Daoy (cell line): ENCODE measurements around the gene IL23A. TPM values are rescaled to one million over a fixed set of nuclear protein-coding genes. Genes with fewer than 3 reads are reported as not detected.
A peak's percentile ranks its signal among the peaks of the same experiment; 100 is the strongest.

Experiments used
- DNase-seq: peaks from one replicate; pipeline ENCODE4 v3.0.0-alpha.2; 2015; ENCODE audit warnings: low read depth
- total RNA-seq: library from RNA; depleted of rRNA; stranded (reverse); fragments of >200 nt; shearing (Covaris generic); gene quantifications from 2 replicates; pipeline ENCODE4 v1.2.3, GENCODE V29; 2014; rRNA removed

The IL23A gene
- total RNA-seq, 1 experiment from 2014 or later = 1.1 TPM

GRCh38 chr12:56361487-56362129 lies 22.9 kb downstream of the IL23A start:
- no peak for DNase-seq

- DNase-seq = no peak
Measured at GRCh38 chr12:56362130-56363059, 23.7 kb downstream of the IL23A start, which contains the start of gene APOF. APOF (minus strand) TSS chr12:56362857; CDS start chr12:56362745, 112 bp downstream.

- no peak for DNase-seq
Measured at GRCh38 chr12:56366948-56367347, 28.3 kb downstream of the IL23A start.

- DNase-seq = no peak
Measured at GRCh38 chr12:56373515-56373914, 34.8 kb downstream of the IL23A start.

- DNase-seq = no peak
Measured at GRCh38 chr12:56374726-56375597, 36.3 kb downstream of the IL23A start.

- DNase-seq = no peak
Measured at GRCh38 chr12:56375598-56376434, 37.1 kb downstream of the IL23A start.

- DNase-seq = peak; percentile 50
Measured at GRCh38 chr12:56377310-56377988, 38.8 kb downstream of the IL23A start.

- DNase-seq = no peak
Measured at GRCh38 chr12:56377989-56378316, 39.3 kb downstream of the IL23A start.

- no peak for DNase-seq
Measured at GRCh38 chr12:56382611-56383010, 43.9 kb downstream of the IL23A start.

GRCh38 chr12:56385873-56386272 lies 47.2 kb downstream of the IL23A start:
- peak; percentile 43 for DNase-seq

GRCh38 chr12:56387152-56387736 lies 48.6 kb downstream of the IL23A start:
- no peak for DNase-seq

- no peak for DNase-seq
Measured at GRCh38 chr12:56389412-56389811, 50.7 kb downstream of the IL23A start.

Other genes starting within 250 kb of the IL23A start
- gene PA2G4, start 234.3 kb upstream of the IL23A start, total RNA-seq = 384 and 456 TPM in 2 replicates
- 4,200 and 4,689 TPM in 2 replicates for gene RPL41, start 222.3 kb upstream of the IL23A start, total RNA-seq
- 2.5 and 3.5 TPM in 2 replicates for gene ZC3H10, start 220.6 kb upstream of the IL23A start, total RNA-seq
- gene ESYT1, start 210.6 kb upstream of the IL23A start, total RNA-seq = 54.3 and 69.6 TPM in 2 replicates
- 148 and 156 TPM in 2 replicates for gene MYL6B, start 186.3 kb upstream of the IL23A start, total RNA-seq
- gene MYL6, start 180.5 kb upstream of the IL23A start, total RNA-seq = 2,203 and 2,674 TPM in 2 replicates
- gene SMARCC2, start 149.4 kb upstream of the IL23A start, total RNA-seq = 25.6 and 26.1 TPM in 2 replicates
- gene RNF41, start 117.0 kb upstream of the IL23A start, total RNA-seq = 48.1 and 52.3 TPM in 2 replicates
- gene NABP2, start 114.5 kb upstream of the IL23A start, total RNA-seq = 77.9 and 78.2 TPM in 2 replicates
- gene SLC39A5, start 108.8 kb upstream of the IL23A start, total RNA-seq = 0.11 TPM in 1 of 2 replicates, not detected in the other
- gene ANKRD52, start 80.5 kb upstream of the IL23A start, total RNA-seq = 9.1 and 9.5 TPM in 2 replicates
- gene COQ10A, start 71.9 kb upstream of the IL23A start, total RNA-seq = 13.4 and 23.1 TPM in 2 replicates
- 95.8 and 112 TPM in 2 replicates for gene CS, start 38.6 kb upstream of the IL23A start, total RNA-seq
- 136 and 177 TPM in 2 replicates for gene CNPY2, start 22.9 kb upstream of the IL23A start, total RNA-seq
- gene PAN2, start 4.9 kb upstream of the IL23A start, total RNA-seq = 18.3 and 19.9 TPM in 2 replicates
- 41.4 and 47.1 TPM in 2 replicates for gene STAT2, start 21.2 kb downstream of the IL23A start, total RNA-seq
- 0.40 TPM in 1 of 2 replicates, not detected in the other for gene APOF, start 24.0 kb downstream of the IL23A start, total RNA-seq
- gene TIMELESS, start 110.5 kb downstream of the IL23A start, total RNA-seq = 10.4 and 14.1 TPM in 2 replicates
- not detected in 2 replicates for gene MIP, start 115.8 kb downstream of the IL23A start, total RNA-seq
- gene SPRYD4, start 129.7 kb downstream of the IL23A start, total RNA-seq = 2.9 and 3.2 TPM in 2 replicates
- gene GLS2, start 149.3 kb downstream of the IL23A start, total RNA-seq = 5.4 TPM in 1 of 2 replicates, not detected in the other
- 7.8 and 24.9 TPM in 2 replicates for gene RBMS2, start 182.9 kb downstream of the IL23A start, total RNA-seq